Gastrocnemius medialis (tissue), 4 donors: ENCODE results near the gene EXD3.

Source experiments
- CTCF ChIP-seq, 5 experiments: fragments of 450-650 bp in 3 of 5; fragments of 200-600 bp in 2 of 5; sonication (generic) in 2 of 5; IDR thresholded peaks in 4 of 5; conservative IDR thresholded peaks in 1 of 5; 1 replicate in 4 of 5; 2 replicates in 1 of 5; pipeline ENCODE4 v1.5.1; 2016 to 2019; ENCODE audit warnings: antibody characterized with exemption in 5 of 5, mild to moderate bottlenecking in 3 of 5, moderate library complexity in 3 of 5
- POLR2A ChIP-seq, 2 donors: fragments of 450-650 bp; IDR thresholded peaks; one replicate each; pipeline ENCODE4 v1.6.1; 2017; ENCODE audit warnings: antibody characterized with exemption in 2 of 2, mild to moderate bottlenecking in 2 of 2, moderate library complexity in 2 of 2

GRCh38 chr9:137383784-137384756 is 38.9 kb downstream of the EXD3 start:
- TF ChIP-seq CTCF (IDR thresholded peaks at IDR 0.05 in 4 of 5, conservative IDR thresholded peaks at IDR 0.05 in 1 of 5) (no peak), POLR2A (IDR thresholded peaks at IDR 0.05) (no peak)
